H9 (cell line): ENCODE measurements around the gene ARHGEF12. TPM values are rescaled to one million over a fixed set of nuclear protein-coding genes. Genes with fewer than 3 reads are reported as not detected.
A peak's percentile ranks its signal among the peaks of the same experiment; 100 is the strongest.

Experiments
- DNase-seq: peaks from one replicate; pipeline ENCODE4 v3.0.0-alpha.2; 2017
- H2AFZ ChIP-seq: one replicate; pipeline ENCODE4 v1.6.1; 2013; ENCODE audit warnings: mild to moderate bottlenecking, low read length, control low read depth, moderate library complexity
- H2AK5ac ChIP-seq: 2 replicates; pipeline ENCODE4 v1.6.1; 2013; ENCODE audit warnings: low read length, control low read depth, mixed read lengths; ENCODE audit not compliant: insufficient read length
- H2BK120ac ChIP-seq: one replicate; pipeline ENCODE4 v1.6.1; 2013; ENCODE audit warnings: low read depth, mild to moderate bottlenecking, low read length, control low read depth, inconsistent platforms; ENCODE audit not compliant: poor library complexity, severe bottlenecking
- H2BK12ac ChIP-seq: 2 replicates; pipeline ENCODE4 v1.6.1; 2013; ENCODE audit warnings: low read length, control low read depth, mixed read lengths, low read depth; ENCODE audit not compliant: insufficient read length
- H2BK15ac ChIP-seq: 2 replicates; pipeline ENCODE4 v1.6.1; 2013; ENCODE audit warnings: low read depth, low read length, control low read depth
- H2BK20ac ChIP-seq: one replicate; pipeline ENCODE4 v1.6.1; 2013; ENCODE audit warnings: low read depth, mild to moderate bottlenecking, low read length, control low read depth, inconsistent platforms; ENCODE audit not compliant: poor library complexity, severe bottlenecking
- H2BK5ac ChIP-seq: 2 replicates; pipeline ENCODE4 v1.6.1; 2013; ENCODE audit warnings: low read length, control low read depth, mixed read lengths; ENCODE audit not compliant: insufficient read length
- H3K14ac ChIP-seq: 2 replicates; pipeline ENCODE4 v1.6.1; 2013; ENCODE audit warnings: low read length, control low read depth; ENCODE audit not compliant: insufficient read depth
- H3K18ac ChIP-seq: 2 replicates; pipeline ENCODE4 v1.6.1; 2013; ENCODE audit warnings: low read depth, mild to moderate bottlenecking, mixed read lengths, low read length, control low read depth; ENCODE audit not compliant: insufficient read length
- H3K23ac ChIP-seq: 2 replicates; pipeline ENCODE4 v1.6.1; 2013; ENCODE audit warnings: low read length, control low read depth, mixed read lengths, low read depth; ENCODE audit not compliant: insufficient read length
- H3K23me2 ChIP-seq: 2 replicates; pipeline ENCODE4 v1.6.1; 2013; ENCODE audit warnings: low read depth, mild to moderate bottlenecking, mixed read lengths, low read length, control low read depth; ENCODE audit not compliant: insufficient read length, poor library complexity, severe bottlenecking
- H3K27ac ChIP-seq: 2 replicates; pipeline ENCODE4 v1.5.1; 2013; ENCODE audit warnings: low read length, control low read depth, mixed read lengths, low read depth; ENCODE audit not compliant: insufficient read length
- H3K27me3 ChIP-seq: 2 replicates; pipeline ENCODE4 v1.6.1; 2013; ENCODE audit warnings: low read length, control low read depth, inconsistent platforms; ENCODE audit not compliant: insufficient read depth
- H3K4ac ChIP-seq: 2 replicates; pipeline ENCODE4 v1.6.1; 2013; ENCODE audit warnings: low read depth, mild to moderate bottlenecking, control low read depth, inconsistent platforms, low read length, moderate library complexity
- H3K4me1 ChIP-seq: 2 replicates; pipeline ENCODE4 v1.6.1; 2013; ENCODE audit warnings: low read length, control low read depth, inconsistent platforms; ENCODE audit not compliant: insufficient read depth
- H3K4me2 ChIP-seq: 2 replicates; pipeline ENCODE4 v1.6.1; 2013; ENCODE audit warnings: low read length, control low read depth, mixed read lengths; ENCODE audit not compliant: insufficient read length, insufficient read depth
- H3K56ac ChIP-seq: 2 replicates; pipeline ENCODE4 v1.6.1; 2013; ENCODE audit warnings: low read depth, mild to moderate bottlenecking, mixed read lengths, low read length, control low read depth; ENCODE audit not compliant: insufficient read length
- H3K79me1 ChIP-seq: 2 replicates; pipeline ENCODE4 v1.6.1; 2013; ENCODE audit warnings: low read depth, mild to moderate bottlenecking, moderate library complexity, low read length, control low read depth, inconsistent platforms; ENCODE audit not compliant: insufficient read depth, poor library complexity, severe bottlenecking
- H3K79me2 ChIP-seq: 2 replicates; pipeline ENCODE4 v1.6.1; 2013; ENCODE audit warnings: low read length, control low read depth, inconsistent platforms; ENCODE audit not compliant: insufficient read depth
- H3K9ac ChIP-seq: 2 replicates; pipeline ENCODE4 v1.6.1; 2013; ENCODE audit warnings: low read length, control low read depth, mixed read lengths; ENCODE audit not compliant: insufficient read length; ENCODE audit errors: extremely low read depth
- H3K9me3 ChIP-seq: one replicate; pipeline ENCODE4 v1.6.1; 2013; ENCODE audit warnings: low read depth, low read length, inconsistent platforms; ENCODE audit not compliant: control insufficient read depth
- H3T11ph ChIP-seq: one replicate; pipeline ENCODE4 v1.6.1; 2013; ENCODE audit warnings: mild to moderate bottlenecking, low read length, control low read depth, inconsistent platforms
- H4K20me1 ChIP-seq: one replicate; pipeline ENCODE4 v1.6.1; 2013; ENCODE audit not compliant: control insufficient read depth, insufficient read length, insufficient read depth
- H4K5ac ChIP-seq: 2 replicates; pipeline ENCODE4 v1.6.1; 2013; ENCODE audit warnings: low read depth, mild to moderate bottlenecking, mixed read lengths, low read length, control low read depth; ENCODE audit not compliant: insufficient read length
- H4K8ac ChIP-seq: replicated peaks from 2 replicates; pipeline ENCODE4 v1.6.1; 2013; ENCODE audit warnings: low read length, control low read depth, mixed read lengths, low read depth; ENCODE audit not compliant: insufficient read length
- H4K91ac ChIP-seq: 2 replicates; pipeline ENCODE4 v1.6.1; 2013; ENCODE audit warnings: low read depth, mild to moderate bottlenecking, moderate library complexity, mixed read lengths, low read length, control low read depth; ENCODE audit not compliant: insufficient read length
- H3K27ac Mint-ChIP-seq, 3 experiments: 2 replicates in 2 of 3; 3 replicates in 1 of 3; pipeline ENCODE4 v1.8.0; 2020 to 2021; ENCODE audit warnings: mixed read lengths in 3 of 3, mild to moderate bottlenecking in 1 of 3, moderate library complexity in 1 of 3
- H3K27me3 Mint-ChIP-seq: 2 replicates; pipeline ENCODE4 v1.8.0; 2021; ENCODE audit warnings: low read depth, mild to moderate bottlenecking, moderate library complexity, mixed read lengths
- H3K36me3 Mint-ChIP-seq, 3 experiments: 2 replicates in 2 of 3; 3 replicates in 1 of 3; pipeline ENCODE4 v1.8.0; 2020 to 2021; ENCODE audit warnings: low read depth in 3 of 3, mixed read lengths in 3 of 3; ENCODE audit not compliant: insufficient read depth in 1 of 3
- H3K4me1 Mint-ChIP-seq, 2 experiments: 2 replicates each; pipeline ENCODE4 v1.8.0; 2020; ENCODE audit warnings: mixed read lengths in 2 of 2
- H3K4me3 Mint-ChIP-seq, 2 experiments: 2 replicates in 1 of 2; 3 replicates in 1 of 2; pipeline ENCODE4 v1.8.0; 2020 to 2021; ENCODE audit warnings: mild to moderate bottlenecking in 2 of 2, mixed read lengths in 2 of 2, moderate library complexity in 1 of 2
- H3K9me3 Mint-ChIP-seq, 2 experiments: 2 replicates in 1 of 2; 3 replicates in 1 of 2; pipeline ENCODE4 v1.8.0; 2020; ENCODE audit warnings: mild to moderate bottlenecking in 2 of 2, mixed read lengths in 2 of 2, moderate library complexity in 1 of 2
- WGBS: extraction: QIAGEN DNeasy Blood & Tissue Kit; methylation state at CpG from one replicate; pipeline ENCODE4 v1.1.7; 2013; ENCODE audit warnings: missing lambda C conversion rate, low lambda C conversion rate, mixed read lengths; ENCODE audit not compliant: insufficient read length; ENCODE audit errors: extremely low coverage; 5-methylcytosine and 5-hydroxymethylcytosine counted together
- total RNA-seq: library from RNA; stranded (reverse); gene quantifications from 2 replicates; pipeline ENCODE4 v1.2.1, GENCODE V29; 2021
- TF ChIP-seq, protein P1 (sequence below): fragments of 200-600 bp; sonication (generic); conservative IDR thresholded peaks from 3 replicates; pipeline ENCODE4 v1.8.0; 2021; ENCODE audit warnings: antibody characterized with exemption, mild to moderate bottlenecking

The ARHGEF12 gene
- total RNA-seq, 1 experiment from 2014 or later: 27.0 TPM

DNA sequence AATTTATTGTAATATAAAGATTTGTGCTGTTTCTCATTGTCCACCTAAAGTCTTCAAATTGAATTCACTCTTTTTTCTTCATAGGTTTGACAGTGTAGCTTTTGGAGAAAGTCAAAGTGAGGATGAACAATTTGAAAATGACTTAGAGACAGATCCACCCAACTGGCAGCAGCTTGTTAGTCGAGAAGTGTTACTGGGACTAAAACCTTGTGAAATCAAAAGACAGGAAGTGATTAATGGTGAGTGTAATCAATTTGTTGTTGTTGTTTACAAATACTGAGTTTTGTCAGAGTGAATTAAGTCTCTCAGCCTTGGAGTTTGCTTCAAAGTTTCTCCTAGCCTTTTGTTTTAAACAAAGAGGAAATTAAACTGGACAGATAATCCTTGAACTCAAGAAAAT lies 121.8 kb downstream of the ARHGEF12 start:
- no peaks in the 10 kb centered on the region for H3K27me3 ChIP-seq
- Mint-ChIP-seq H3K27me3 (no peaks in the 10 kb centered on the region), H3K4me1 (no peaks in the 10 kb centered on the region), H3K36me3 (peaks cover 8 to 55% (median 52%) of the 10 kb centered on the region in 3 experiments; a peak in 6 of 7 replicates), H3K9me3 (no peaks in the 10 kb centered on the region), H3K4me3 (no peak overlapping the region), H3K27ac (peak overlapping the region in 1 of 3 experiments; percentile 25; a peak in 1 of 7 replicates)
- H2AFZ ChIP-seq: no peak overlapping the region
- H4K20me1 ChIP-seq: no peaks in the 10 kb centered on the region
- no peak for DNase-seq
- no peak overlapping the region for H3K4me2 ChIP-seq
- H3K9me3 ChIP-seq: no peaks in the 10 kb centered on the region
- no peak overlapping the region for H2BK5ac ChIP-seq
- H3K79me2 ChIP-seq: no peaks in the 10 kb centered on the region
- no peak overlapping the region for H4K91ac ChIP-seq
- H2AK5ac ChIP-seq: no peak overlapping the region
- no peaks in the 10 kb centered on the region for H3K23me2 ChIP-seq
- H3K79me1 ChIP-seq: no peaks in the 10 kb centered on the region
- H2BK12ac ChIP-seq: no peak overlapping the region
- H2BK120ac ChIP-seq: no peak overlapping the region
- TF ChIP-seq, protein P1, sequence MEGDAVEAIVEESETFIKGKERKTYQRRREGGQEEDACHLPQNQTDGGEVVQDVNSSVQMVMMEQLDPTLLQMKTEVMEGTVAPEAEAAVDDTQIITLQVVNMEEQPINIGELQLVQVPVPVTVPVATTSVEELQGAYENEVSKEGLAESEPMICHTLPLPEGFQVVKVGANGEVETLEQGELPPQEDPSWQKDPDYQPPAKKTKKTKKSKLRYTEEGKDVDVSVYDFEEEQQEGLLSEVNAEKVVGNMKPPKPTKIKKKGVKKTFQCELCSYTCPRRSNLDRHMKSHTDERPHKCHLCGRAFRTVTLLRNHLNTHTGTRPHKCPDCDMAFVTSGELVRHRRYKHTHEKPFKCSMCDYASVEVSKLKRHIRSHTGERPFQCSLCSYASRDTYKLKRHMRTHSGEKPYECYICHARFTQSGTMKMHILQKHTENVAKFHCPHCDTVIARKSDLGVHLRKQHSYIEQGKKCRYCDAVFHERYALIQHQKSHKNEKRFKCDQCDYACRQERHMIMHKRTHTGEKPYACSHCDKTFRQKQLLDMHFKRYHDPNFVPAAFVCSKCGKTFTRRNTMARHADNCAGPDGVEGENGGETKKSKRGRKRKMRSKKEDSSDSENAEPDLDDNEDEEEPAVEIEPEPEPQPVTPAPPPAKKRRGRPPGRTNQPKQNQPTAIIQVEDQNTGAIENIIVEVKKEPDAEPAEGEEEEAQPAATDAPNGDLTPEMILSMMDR: no peak
- no CpG with 5 or more reads among the region's 1 CpG for WGBS
- H2BK15ac ChIP-seq: no peak overlapping the region
- H3T11ph ChIP-seq: no peak overlapping the region
- no peak overlapping the region for H3K18ac ChIP-seq
- no peak overlapping the region for H3K4ac ChIP-seq
- no peak overlapping the region for H4K5ac ChIP-seq
- H4K8ac ChIP-seq: no peak overlapping the region
- H3K27ac ChIP-seq: peak overlapping the region; percentile 39
- no peak overlapping the region for H3K14ac ChIP-seq
- H3K9ac ChIP-seq: no peak overlapping the region
- H3K23ac ChIP-seq: no peak overlapping the region
- no peak overlapping the region for H3K56ac ChIP-seq
- no peaks in the 10 kb centered on the region for H3K4me1 ChIP-seq
- H2BK20ac ChIP-seq: no peak overlapping the region
